Measurements from ENCODE around the gene DTX4.

DNA sequence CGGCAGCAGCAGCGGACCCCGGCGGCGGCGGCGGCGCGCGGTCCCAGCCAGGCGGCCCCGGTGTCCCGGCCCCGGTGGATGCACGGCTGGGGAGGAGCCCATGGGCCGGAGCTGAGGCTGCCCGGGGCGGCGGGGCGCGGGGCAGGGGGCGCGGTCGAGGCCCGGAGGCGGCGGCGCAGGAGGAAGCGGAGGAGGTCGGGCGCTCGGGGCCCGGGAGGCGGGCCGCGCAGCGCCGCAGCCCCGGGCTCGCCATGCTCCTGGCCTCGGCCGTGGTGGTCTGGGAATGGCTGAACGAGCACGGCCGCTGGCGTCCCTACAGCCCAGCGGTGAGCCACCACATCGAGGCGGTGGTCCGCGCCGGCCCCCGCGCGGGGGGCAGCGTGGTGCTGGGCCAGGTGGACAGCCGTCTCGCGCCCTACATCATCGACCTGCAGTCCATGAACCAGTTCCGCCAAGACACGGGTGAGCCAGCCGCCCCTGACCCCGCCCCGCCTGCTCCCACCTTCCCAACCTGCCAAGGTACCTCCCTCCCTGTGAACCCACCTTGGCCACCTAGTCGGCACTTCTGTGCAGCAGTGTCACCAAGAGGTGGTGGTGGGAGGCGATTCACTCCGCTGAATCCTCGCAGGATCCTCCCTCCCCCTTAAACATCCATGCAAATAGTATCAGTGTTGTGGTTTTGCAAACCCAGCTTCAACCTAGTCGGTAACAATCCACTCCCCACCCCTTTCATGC lies 580 bp downstream of the DTX4 start:
- TF ChIP-seq ZNF707 (tag by site-specific recombination; IDR thresholded peaks at IDR 0.05) (no peak), YY2 (tag by site-specific recombination; IDR thresholded peaks at IDR 0.05) (no peak), ZNF843 (tag by site-specific recombination; IDR thresholded peaks at IDR 0.05) (no peak), SP2 (tag by site-specific recombination; IDR thresholded peaks at IDR 0.05) (no peak), ZNF274 (IDR thresholded peaks at IDR 0.05; ENCODE audit: low read length) (no peak), ZNF274 (tag by site-specific recombination; IDR thresholded peaks at IDR 0.05; ENCODE audit: borderline replicate concordance) (no peak), ZNF792 (tag by site-specific recombination; IDR thresholded peaks at IDR 0.05) (no peak), ZBTB1 (tag by site-specific recombination; IDR thresholded peaks at IDR 0.05) (no peak), ZNF596 (tag by site-specific recombination; IDR thresholded peaks at IDR 0.05) (no peak), ZNF214 (tag by site-specific recombination; IDR thresholded peaks at IDR 0.05; ENCODE audit: borderline replicate concordance) (no peak), ZNF121 (tag by site-specific recombination; IDR thresholded peaks at IDR 0.05) (no peak)
- TF ChIP-seq, protein P1, sequence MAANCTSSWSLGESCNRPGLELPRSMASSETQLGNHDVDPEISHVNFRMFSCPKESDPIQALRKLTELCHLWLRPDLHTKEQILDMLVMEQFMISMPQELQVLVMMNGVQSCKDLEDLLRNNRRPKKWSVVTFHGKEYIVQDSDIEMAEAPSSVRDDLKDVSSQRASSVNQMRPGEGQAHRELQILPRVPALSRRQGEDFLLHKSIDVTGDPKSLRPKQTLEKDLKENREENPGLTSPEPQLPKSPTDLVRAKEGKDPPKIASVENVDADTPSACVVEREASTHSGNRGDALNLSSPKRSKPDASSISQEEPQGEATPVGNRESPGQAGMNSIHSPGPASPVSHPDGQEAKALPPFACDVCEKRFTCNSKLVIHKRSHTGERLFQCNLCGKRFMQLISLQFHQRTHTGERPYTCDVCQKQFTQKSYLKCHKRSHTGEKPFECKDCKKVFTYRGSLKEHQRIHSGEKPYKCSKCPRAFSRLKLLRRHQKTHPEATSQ (tag by site-specific recombination; IDR thresholded peaks at IDR 0.05), result no peak
- TF ChIP-seq, protein P2, sequence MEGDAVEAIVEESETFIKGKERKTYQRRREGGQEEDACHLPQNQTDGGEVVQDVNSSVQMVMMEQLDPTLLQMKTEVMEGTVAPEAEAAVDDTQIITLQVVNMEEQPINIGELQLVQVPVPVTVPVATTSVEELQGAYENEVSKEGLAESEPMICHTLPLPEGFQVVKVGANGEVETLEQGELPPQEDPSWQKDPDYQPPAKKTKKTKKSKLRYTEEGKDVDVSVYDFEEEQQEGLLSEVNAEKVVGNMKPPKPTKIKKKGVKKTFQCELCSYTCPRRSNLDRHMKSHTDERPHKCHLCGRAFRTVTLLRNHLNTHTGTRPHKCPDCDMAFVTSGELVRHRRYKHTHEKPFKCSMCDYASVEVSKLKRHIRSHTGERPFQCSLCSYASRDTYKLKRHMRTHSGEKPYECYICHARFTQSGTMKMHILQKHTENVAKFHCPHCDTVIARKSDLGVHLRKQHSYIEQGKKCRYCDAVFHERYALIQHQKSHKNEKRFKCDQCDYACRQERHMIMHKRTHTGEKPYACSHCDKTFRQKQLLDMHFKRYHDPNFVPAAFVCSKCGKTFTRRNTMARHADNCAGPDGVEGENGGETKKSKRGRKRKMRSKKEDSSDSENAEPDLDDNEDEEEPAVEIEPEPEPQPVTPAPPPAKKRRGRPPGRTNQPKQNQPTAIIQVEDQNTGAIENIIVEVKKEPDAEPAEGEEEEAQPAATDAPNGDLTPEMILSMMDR (tag by site-specific recombination; IDR thresholded peaks at IDR 0.05), result no peak
- TF ChIP-seq, protein P3, sequence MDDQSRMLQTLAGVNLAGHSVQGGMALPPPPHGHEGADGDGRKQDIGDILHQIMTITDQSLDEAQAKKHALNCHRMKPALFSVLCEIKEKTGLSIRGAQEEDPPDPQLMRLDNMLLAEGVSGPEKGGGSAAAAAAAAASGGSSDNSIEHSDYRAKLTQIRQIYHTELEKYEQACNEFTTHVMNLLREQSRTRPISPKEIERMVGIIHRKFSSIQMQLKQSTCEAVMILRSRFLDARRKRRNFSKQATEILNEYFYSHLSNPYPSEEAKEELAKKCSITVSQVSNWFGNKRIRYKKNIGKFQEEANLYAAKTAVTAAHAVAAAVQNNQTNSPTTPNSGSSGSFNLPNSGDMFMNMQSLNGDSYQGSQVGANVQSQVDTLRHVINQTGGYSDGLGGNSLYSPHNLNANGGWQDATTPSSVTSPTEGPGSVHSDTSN (CRISPR knock-in tag; IDR thresholded peaks at IDR 0.05), result no peak

All from HEK293 (cell line).